H9 (cell line): ENCODE results near the gene PBX1. TPM values are rescaled to one million over a fixed set of nuclear protein-coding genes. Genes with fewer than 3 reads are reported as not detected.

Experiments used
- DNase-seq: peaks from one replicate; pipeline ENCODE4 v3.0.0-alpha.2; 2017
- H2AFZ ChIP-seq: one replicate; pipeline ENCODE4 v1.6.1; 2013; ENCODE audit warnings: mild to moderate bottlenecking, low read length, control low read depth, moderate library complexity
- H2AK5ac ChIP-seq: 2 replicates; pipeline ENCODE4 v1.6.1; 2013; ENCODE audit warnings: low read length, control low read depth, mixed read lengths; ENCODE audit not compliant: insufficient read length
- H2BK120ac ChIP-seq: one replicate; pipeline ENCODE4 v1.6.1; 2013; ENCODE audit warnings: low read depth, mild to moderate bottlenecking, low read length, control low read depth, inconsistent platforms; ENCODE audit not compliant: poor library complexity, severe bottlenecking
- H2BK12ac ChIP-seq: 2 replicates; pipeline ENCODE4 v1.6.1; 2013; ENCODE audit warnings: low read length, control low read depth, mixed read lengths, low read depth; ENCODE audit not compliant: insufficient read length
- H2BK15ac ChIP-seq: 2 replicates; pipeline ENCODE4 v1.6.1; 2013; ENCODE audit warnings: low read depth, low read length, control low read depth
- H2BK20ac ChIP-seq: one replicate; pipeline ENCODE4 v1.6.1; 2013; ENCODE audit warnings: low read depth, mild to moderate bottlenecking, low read length, control low read depth, inconsistent platforms; ENCODE audit not compliant: poor library complexity, severe bottlenecking
- H2BK5ac ChIP-seq: 2 replicates; pipeline ENCODE4 v1.6.1; 2013; ENCODE audit warnings: low read length, control low read depth, mixed read lengths; ENCODE audit not compliant: insufficient read length
- H3K14ac ChIP-seq: 2 replicates; pipeline ENCODE4 v1.6.1; 2013; ENCODE audit warnings: low read length, control low read depth; ENCODE audit not compliant: insufficient read depth
- H3K18ac ChIP-seq: 2 replicates; pipeline ENCODE4 v1.6.1; 2013; ENCODE audit warnings: low read depth, mild to moderate bottlenecking, mixed read lengths, low read length, control low read depth; ENCODE audit not compliant: insufficient read length
- H3K23ac ChIP-seq: 2 replicates; pipeline ENCODE4 v1.6.1; 2013; ENCODE audit warnings: low read length, control low read depth, mixed read lengths, low read depth; ENCODE audit not compliant: insufficient read length
- H3K23me2 ChIP-seq: 2 replicates; pipeline ENCODE4 v1.6.1; 2013; ENCODE audit warnings: low read depth, mild to moderate bottlenecking, mixed read lengths, low read length, control low read depth; ENCODE audit not compliant: insufficient read length, poor library complexity, severe bottlenecking
- H3K27ac ChIP-seq: 2 replicates; pipeline ENCODE4 v1.5.1; 2013; ENCODE audit warnings: low read length, control low read depth, mixed read lengths, low read depth; ENCODE audit not compliant: insufficient read length
- H3K27me3 ChIP-seq: 2 replicates; pipeline ENCODE4 v1.6.1; 2013; ENCODE audit warnings: low read length, control low read depth, inconsistent platforms; ENCODE audit not compliant: insufficient read depth
- H3K4ac ChIP-seq: 2 replicates; pipeline ENCODE4 v1.6.1; 2013; ENCODE audit warnings: low read depth, mild to moderate bottlenecking, control low read depth, inconsistent platforms, low read length, moderate library complexity
- H3K4me1 ChIP-seq: 2 replicates; pipeline ENCODE4 v1.6.1; 2013; ENCODE audit warnings: low read length, control low read depth, inconsistent platforms; ENCODE audit not compliant: insufficient read depth
- H3K4me2 ChIP-seq: 2 replicates; pipeline ENCODE4 v1.6.1; 2013; ENCODE audit warnings: low read length, control low read depth, mixed read lengths; ENCODE audit not compliant: insufficient read length, insufficient read depth
- H3K56ac ChIP-seq: 2 replicates; pipeline ENCODE4 v1.6.1; 2013; ENCODE audit warnings: low read depth, mild to moderate bottlenecking, mixed read lengths, low read length, control low read depth; ENCODE audit not compliant: insufficient read length
- H3K79me1 ChIP-seq: 2 replicates; pipeline ENCODE4 v1.6.1; 2013; ENCODE audit warnings: low read depth, mild to moderate bottlenecking, moderate library complexity, low read length, control low read depth, inconsistent platforms; ENCODE audit not compliant: insufficient read depth, poor library complexity, severe bottlenecking
- H3K79me2 ChIP-seq: 2 replicates; pipeline ENCODE4 v1.6.1; 2013; ENCODE audit warnings: low read length, control low read depth, inconsistent platforms; ENCODE audit not compliant: insufficient read depth
- H3K9ac ChIP-seq: 2 replicates; pipeline ENCODE4 v1.6.1; 2013; ENCODE audit warnings: low read length, control low read depth, mixed read lengths; ENCODE audit not compliant: insufficient read length; ENCODE audit errors: extremely low read depth
- H3K9me3 ChIP-seq: one replicate; pipeline ENCODE4 v1.6.1; 2013; ENCODE audit warnings: low read depth, low read length, inconsistent platforms; ENCODE audit not compliant: control insufficient read depth
- H3T11ph ChIP-seq: one replicate; pipeline ENCODE4 v1.6.1; 2013; ENCODE audit warnings: mild to moderate bottlenecking, low read length, control low read depth, inconsistent platforms
- H4K20me1 ChIP-seq: one replicate; pipeline ENCODE4 v1.6.1; 2013; ENCODE audit not compliant: control insufficient read depth, insufficient read length, insufficient read depth
- H4K5ac ChIP-seq: 2 replicates; pipeline ENCODE4 v1.6.1; 2013; ENCODE audit warnings: low read depth, mild to moderate bottlenecking, mixed read lengths, low read length, control low read depth; ENCODE audit not compliant: insufficient read length
- H4K8ac ChIP-seq: replicated peaks from 2 replicates; pipeline ENCODE4 v1.6.1; 2013; ENCODE audit warnings: low read length, control low read depth, mixed read lengths, low read depth; ENCODE audit not compliant: insufficient read length
- H4K91ac ChIP-seq: 2 replicates; pipeline ENCODE4 v1.6.1; 2013; ENCODE audit warnings: low read depth, mild to moderate bottlenecking, moderate library complexity, mixed read lengths, low read length, control low read depth; ENCODE audit not compliant: insufficient read length
- H3K27ac Mint-ChIP-seq, 3 experiments: 2 replicates in 2 of 3; 3 replicates in 1 of 3; pipeline ENCODE4 v1.8.0; 2020 to 2021; ENCODE audit warnings: mixed read lengths in 3 of 3, mild to moderate bottlenecking in 1 of 3, moderate library complexity in 1 of 3
- H3K27me3 Mint-ChIP-seq: 2 replicates; pipeline ENCODE4 v1.8.0; 2021; ENCODE audit warnings: low read depth, mild to moderate bottlenecking, moderate library complexity, mixed read lengths
- H3K36me3 Mint-ChIP-seq, 3 experiments: 2 replicates in 2 of 3; 3 replicates in 1 of 3; pipeline ENCODE4 v1.8.0; 2020 to 2021; ENCODE audit warnings: low read depth in 3 of 3, mixed read lengths in 3 of 3; ENCODE audit not compliant: insufficient read depth in 1 of 3
- H3K4me1 Mint-ChIP-seq, 2 experiments: 2 replicates each; pipeline ENCODE4 v1.8.0; 2020; ENCODE audit warnings: mixed read lengths in 2 of 2
- H3K4me3 Mint-ChIP-seq, 2 experiments: 2 replicates in 1 of 2; 3 replicates in 1 of 2; pipeline ENCODE4 v1.8.0; 2020 to 2021; ENCODE audit warnings: mild to moderate bottlenecking in 2 of 2, mixed read lengths in 2 of 2, moderate library complexity in 1 of 2
- H3K9me3 Mint-ChIP-seq, 2 experiments: 2 replicates in 1 of 2; 3 replicates in 1 of 2; pipeline ENCODE4 v1.8.0; 2020; ENCODE audit warnings: mild to moderate bottlenecking in 2 of 2, mixed read lengths in 2 of 2, moderate library complexity in 1 of 2
- WGBS: extraction: QIAGEN DNeasy Blood & Tissue Kit; methylation state at CpG from one replicate; pipeline ENCODE4 v1.1.7; 2013; ENCODE audit warnings: missing lambda C conversion rate, low lambda C conversion rate, mixed read lengths; ENCODE audit not compliant: insufficient read length; ENCODE audit errors: extremely low coverage; 5-methylcytosine and 5-hydroxymethylcytosine counted together
- total RNA-seq: library from RNA; stranded (reverse); gene quantifications from 2 replicates; pipeline ENCODE4 v1.2.1, GENCODE V29; 2021
- TF ChIP-seq, protein P1 (sequence below): fragments of 200-600 bp; sonication (generic); conservative IDR thresholded peaks from 3 replicates; pipeline ENCODE4 v1.8.0; 2021; ENCODE audit warnings: antibody characterized with exemption, mild to moderate bottlenecking

PBX1 gene
- total RNA-seq, 1 experiment from 2014 or later: 142 TPM

DNA sequence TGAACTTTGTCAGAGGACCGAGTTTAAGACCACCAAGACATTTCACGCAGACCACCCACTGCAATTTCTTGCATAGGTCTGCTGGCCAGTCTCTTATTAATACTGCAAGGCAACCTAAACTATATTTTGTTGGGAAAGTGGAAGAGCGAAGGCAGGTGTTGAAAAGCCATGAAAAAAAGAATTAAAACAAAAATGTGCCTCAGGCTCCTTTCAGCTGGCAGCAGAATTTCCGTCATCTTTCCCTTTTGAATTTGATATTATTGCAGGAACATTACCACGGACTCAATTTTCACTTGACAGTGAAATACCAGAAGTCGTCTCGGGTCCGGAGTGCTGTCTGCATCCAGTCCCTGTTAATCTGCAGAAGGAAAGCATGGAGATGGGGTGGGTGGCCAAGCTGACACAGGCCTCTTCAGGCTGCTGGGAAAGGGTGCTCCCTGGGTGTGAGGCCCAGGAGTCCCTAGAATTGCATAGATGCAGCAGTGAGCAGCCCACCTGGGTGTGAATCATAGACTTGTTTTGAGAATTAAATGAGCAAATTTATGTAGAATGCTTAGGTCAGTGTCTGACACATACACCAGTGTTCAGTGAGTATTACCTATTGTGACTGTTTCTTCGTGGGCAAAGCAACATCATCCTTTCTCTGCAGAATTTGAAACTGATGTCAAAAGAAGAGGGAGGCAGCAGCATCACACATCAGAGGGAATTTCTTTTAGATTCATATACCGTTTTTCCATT is 150.7 kb downstream of the PBX1 start:
- Histone ChIP-seq H3K9ac (no peak overlapping the region), H3K23me2 (no peaks in the 10 kb centered on the region), H3K4me1 (peaks cover 12% of the 10 kb centered on the region), H3K56ac (no peak overlapping the region), H4K5ac (no peak overlapping the region), H3K27me3 (no peaks in the 10 kb centered on the region), H3K79me1 (peaks cover 4% of the 10 kb centered on the region), H3T11ph (no peak overlapping the region), H2BK120ac (no peak overlapping the region), H2BK20ac (no peak overlapping the region), H2BK5ac (no peak overlapping the region), H4K91ac (no peak overlapping the region), H3K27ac (no peak overlapping the region), H3K79me2 (peaks cover 6% of the 10 kb centered on the region; the same call in 1 of the 2 replicates), H3K4ac (no peak overlapping the region), H2BK12ac (no peak overlapping the region), H3K9me3 (no peaks in the 10 kb centered on the region), H3K23ac (no peak overlapping the region), H3K4me2 (no peak overlapping the region), H2AFZ (no peak overlapping the region), H3K14ac (no peak overlapping the region), H4K20me1 (no peaks in the 10 kb centered on the region), H4K8ac (no peak overlapping the region), H2BK15ac (no peak overlapping the region), H2AK5ac (no peak overlapping the region), H3K18ac (no peak overlapping the region)
- DNase-seq: no peak
- Mint-ChIP-seq H3K36me3 (peaks cover 0 to 13% (median 4%) of the 10 kb centered on the region in 3 experiments; a peak in 5 of 7 replicates), H3K4me3 (no peak overlapping the region), H3K4me1 (peaks cover 56 to 63% of the 10 kb centered on the region in 2 experiments), H3K27ac (peak overlapping the region; percentile 21 to 73 (median 34); a peak in 5 of 7 replicates), H3K27me3 (no peaks in the 10 kb centered on the region), H3K9me3 (no peaks in the 10 kb centered on the region)
- TF ChIP-seq, protein P1, sequence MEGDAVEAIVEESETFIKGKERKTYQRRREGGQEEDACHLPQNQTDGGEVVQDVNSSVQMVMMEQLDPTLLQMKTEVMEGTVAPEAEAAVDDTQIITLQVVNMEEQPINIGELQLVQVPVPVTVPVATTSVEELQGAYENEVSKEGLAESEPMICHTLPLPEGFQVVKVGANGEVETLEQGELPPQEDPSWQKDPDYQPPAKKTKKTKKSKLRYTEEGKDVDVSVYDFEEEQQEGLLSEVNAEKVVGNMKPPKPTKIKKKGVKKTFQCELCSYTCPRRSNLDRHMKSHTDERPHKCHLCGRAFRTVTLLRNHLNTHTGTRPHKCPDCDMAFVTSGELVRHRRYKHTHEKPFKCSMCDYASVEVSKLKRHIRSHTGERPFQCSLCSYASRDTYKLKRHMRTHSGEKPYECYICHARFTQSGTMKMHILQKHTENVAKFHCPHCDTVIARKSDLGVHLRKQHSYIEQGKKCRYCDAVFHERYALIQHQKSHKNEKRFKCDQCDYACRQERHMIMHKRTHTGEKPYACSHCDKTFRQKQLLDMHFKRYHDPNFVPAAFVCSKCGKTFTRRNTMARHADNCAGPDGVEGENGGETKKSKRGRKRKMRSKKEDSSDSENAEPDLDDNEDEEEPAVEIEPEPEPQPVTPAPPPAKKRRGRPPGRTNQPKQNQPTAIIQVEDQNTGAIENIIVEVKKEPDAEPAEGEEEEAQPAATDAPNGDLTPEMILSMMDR: no peak
- no CpG with 5 or more reads among the region's 10 CpGs for WGBS
